CD14-positive monocyte (primary cell): Measurements from ENCODE around the gene MXI1. TPM values are rescaled to one million over a fixed set of nuclear protein-coding genes. Genes with fewer than 3 reads are reported as not detected.

Experiments
- DNase-seq, 3 donors: peaks; one replicate each; pipeline ENCODE4 v3.0.0-alpha.2; 2011 to 2022
- H2AFZ ChIP-seq: 2 replicates; pipeline ENCODE4 v1.6.0; 2012; ENCODE audit warnings: mild to moderate bottlenecking, low read depth, low read length, inconsistent platforms; ENCODE audit not compliant: insufficient read depth, poor library complexity, severe bottlenecking
- H3K27ac ChIP-seq, 2 donors: 1 replicate in 1 of 2; 2 replicates in 1 of 2; pipeline ENCODE4 v1.5.1; 2012 to 2013; ENCODE audit warnings: low read length in 2 of 2, control low read depth in 1 of 2, inconsistent platforms in 1 of 2, low read depth in 1 of 2, mild to moderate bottlenecking in 1 of 2
- H3K27me3 ChIP-seq, 2 donors: one replicate each; pipeline versions ENCODE4 v1.6.0 to v1.6.1; 2011 to 2013; ENCODE audit warnings: low read length in 2 of 2; ENCODE audit not compliant: control insufficient read depth in 2 of 2, insufficient read depth in 2 of 2
- H3K36me3 ChIP-seq, 2 donors: replicated peaks in 1 of 2; 1 replicate in 1 of 2; 2 replicates in 1 of 2; pipeline versions ENCODE4 v1.5.1 to v1.6.1; 2012 to 2013; ENCODE audit warnings: low read length in 2 of 2, control low read depth in 1 of 2, inconsistent platforms in 1 of 2, mild to moderate bottlenecking in 1 of 2; ENCODE audit not compliant: insufficient read depth in 2 of 2, control insufficient read depth in 1 of 2
- H3K4me1 ChIP-seq, 2 donors: 1 replicate in 1 of 2; 2 replicates in 1 of 2; pipeline versions ENCODE4 v1.5.1 to v1.6.1; 2012 to 2013; ENCODE audit warnings: low read length in 2 of 2, control low read depth in 1 of 2, inconsistent platforms in 1 of 2, mild to moderate bottlenecking in 1 of 2, moderate library complexity in 1 of 2; ENCODE audit not compliant: insufficient read depth in 2 of 2, control insufficient read depth in 1 of 2
- H3K4me2 ChIP-seq: replicated peaks from 2 replicates; pipeline ENCODE3; 2012; ENCODE audit warnings: low read length, moderate library complexity, mild to moderate bottlenecking; ENCODE audit not compliant: poor library complexity, severe bottlenecking; ENCODE audit errors: extremely low read depth
- H3K4me3 ChIP-seq, 3 experiments: fragments of 200-600 bp in 1 of 3; sonication (generic) in 1 of 3; replicated peaks in 1 of 3; 1 replicate in 2 of 3; 2 replicates in 1 of 3; pipeline ENCODE4 v1.5.1; 2011 to 2013; ENCODE audit warnings: low read length in 3 of 3, mild to moderate bottlenecking in 3 of 3, control low read depth in 2 of 3, low read depth in 2 of 3, inconsistent platforms in 1 of 3, moderate library complexity in 1 of 3
- H3K79me2 ChIP-seq: 2 replicates; pipeline ENCODE4 v1.6.0; 2012; ENCODE audit warnings: mild to moderate bottlenecking, control low read depth, inconsistent platforms, low read length, moderate library complexity; ENCODE audit not compliant: insufficient read depth
- H3K9ac ChIP-seq: 2 replicates; pipeline ENCODE4 v1.6.0; 2017; ENCODE audit warnings: low read length, mild to moderate bottlenecking; ENCODE audit not compliant: insufficient read depth, poor library complexity, severe bottlenecking
- H3K9me3 ChIP-seq, 2 donors: replicated peaks in 1 of 2; 1 replicate in 1 of 2; 2 replicates in 1 of 2; pipeline versions ENCODE4 v1.5.1 to v1.6.1; 2012 to 2013; ENCODE audit warnings: low read length in 2 of 2, control low read depth in 1 of 2; ENCODE audit not compliant: control insufficient read depth in 1 of 2, insufficient read depth in 1 of 2
- H4K20me1 ChIP-seq: 2 replicates; pipeline ENCODE4 v1.6.0; 2012; ENCODE audit warnings: mild to moderate bottlenecking, low read length, control low read depth, moderate library complexity; ENCODE audit not compliant: insufficient read depth
- H3K27ac Mint-ChIP-seq, 7 donors: one replicate each; pipeline ENCODE4 v1.8.0; 2020; ENCODE audit warnings: mild to moderate bottlenecking in 7 of 7, mixed read lengths in 7 of 7, moderate library complexity in 6 of 7, inconsistent platforms in 2 of 7
- H3K27me3 Mint-ChIP-seq, 3 donors: one replicate each; pipeline ENCODE4 v1.8.0; 2021 to 2022; ENCODE audit warnings: low read depth in 3 of 3, mild to moderate bottlenecking in 3 of 3, mixed read lengths in 3 of 3, moderate library complexity in 3 of 3, inconsistent platforms in 1 of 3
- H3K36me3 Mint-ChIP-seq, 2 donors: one replicate each; pipeline ENCODE4 v1.8.0; 2020; ENCODE audit warnings: mixed read lengths in 2 of 2, inconsistent platforms in 1 of 2, mild to moderate bottlenecking in 1 of 2
- H3K4me1 Mint-ChIP-seq: one replicate; pipeline ENCODE4 v1.8.0; 2020; ENCODE audit warnings: mild to moderate bottlenecking, mixed read lengths
- H3K4me3 Mint-ChIP-seq, 2 donors: one replicate each; pipeline ENCODE4 v1.8.0; 2020; ENCODE audit warnings: mild to moderate bottlenecking in 2 of 2, mixed read lengths in 2 of 2, moderate library complexity in 1 of 2
- H3K9me3 Mint-ChIP-seq, 7 donors: one replicate each; pipeline ENCODE4 v1.8.0; 2020 to 2022; ENCODE audit warnings: mixed read lengths in 7 of 7, mild to moderate bottlenecking in 6 of 7, moderate library complexity in 6 of 7, inconsistent platforms in 2 of 7
- CTCF ChIP-seq: fragments of 200-600 bp; IDR thresholded peaks from one replicate; pipeline ENCODE4 v1.8.0; 2022; ENCODE audit warnings: antibody characterized with exemption, mild to moderate bottlenecking
- WGBS: methylation state at CpG from one replicate; pipeline ENCODE4 v1.1.5; 2013; ENCODE audit warnings: missing lambda C conversion rate; ENCODE audit not compliant: insufficient coverage; 5-methylcytosine and 5-hydroxymethylcytosine counted together
- intact Hi-C, 2 donors: fragments of 100-400 bp; cut with micrococcal nuclease; formaldehyde crosslinking; loops; one replicate each; pipeline versions ENCODE4 v1.15.0 to v1.15.1; 2023
- polyA plus RNA-seq, 3 donors: library from polyadenylated mRNA; depleted of rRNA in 1 of 3; unstranded in 2 of 3; stranded (reverse) in 1 of 3; fragments of 300-500 nt in 2 of 3; fragments of >200 nt in 1 of 3; fragmentation: Illumina TruSeq in 2 of 3; gene quantifications; 1 replicate in 2 of 3; 2 replicates in 1 of 3; pipeline ENCODE4 v1.2.3, GENCODE V29; 2012 to 2021

MXI1 gene
- polyA plus RNA-seq, 3 donors = 13.1 to 25.7 (median 21.6) TPM

- Histone ChIP-seq H3K27me3 (no peaks in the 10 kb centered on the region), H2AFZ (no peak overlapping the region), H3K27ac (no peak overlapping the region), H3K79me2 (no peaks in the 10 kb centered on the region), H3K4me3 (no peak overlapping the region), H3K4me2 (no peak overlapping the region), H3K36me3 (no peaks in the 10 kb centered on the region), H3K4me1 (no peaks in the 10 kb centered on the region), H3K9me3 (peaks cover 4 to 19% of the 10 kb centered on the region in 2 donors), H3K9ac (no peak overlapping the region), H4K20me1 (no peaks in the 10 kb centered on the region)
- no peak for DNase-seq
- TF ChIP-seq CTCF = no peak
- Mint-ChIP-seq H3K27me3 (no peaks in the 10 kb centered on the region), H3K27ac (no peak overlapping the region), H3K4me3 (no peak overlapping the region), H3K9me3 (peaks cover under 1 to 11% (median 8%) of the 10 kb centered on the region in 7 donors), H3K4me1 (peaks cover 11% of the 10 kb centered on the region), H3K36me3 (no peaks in the 10 kb centered on the region)
- WGBS = 83% methylated on average over 7 of the region's 10 CpGs
- intact Hi-C loops = no loop called here
Observed at GRCh38 chr10:110336111-110336721, 128.8 kb downstream of the MXI1 start.

Other genes with a start within 250 kb of the MXI1 start
- gene ADD3, start 199.6 kb upstream of the MXI1 start, polyA plus RNA-seq = 100 to 1,000 TPM in 2 of 3 donors, 10 to 100 TPM in 1; 94.8 to 126 (median 111) TPM
- 10 to 100 TPM; 15.6 to 18.2 (median 16.4) TPM for gene SMNDC1, start 97.3 kb downstream of the MXI1 start, polyA plus RNA-seq